Activated naive CD4-positive, alpha-beta T cell treated with anti-CD3 and anti-CD28 coated beads for 36 hours (primary cell): ENCODE measurements around the gene YPEL4. TPM values are rescaled to one million over a fixed set of nuclear protein-coding genes. Genes with fewer than 3 reads are reported as not detected.
A peak's percentile ranks its signal among the peaks of the same experiment; 100 is the strongest.
"Not testable (repeated sequence)": the region's sequence is repeated elsewhere in the genome, so short reads cannot be mapped to it uniquely, and the experiment has no call there.

Experiments used
- CTCF ChIA-PET: fragments of 350-600 bp; sonication (Branson Sonifier 250); formaldehyde crosslinking; loops from one replicate; lab custom pipeline; 2021; ENCODE audit warnings: antibody characterized with exemption; lab: Charles Lee
- DNase-seq: peaks from one replicate; pipeline ENCODE4 v3.0.0-alpha.2; 2020
- H3K27ac Mint-ChIP-seq: one replicate; pipeline ENCODE4 v1.8.0; 2021; ENCODE audit warnings: mild to moderate bottlenecking, mixed read lengths
- H3K27me3 Mint-ChIP-seq: one replicate; pipeline ENCODE4 v1.8.0; 2021; ENCODE audit warnings: low read depth, mixed read lengths
- H3K36me3 Mint-ChIP-seq: one replicate; pipeline ENCODE4 v1.8.0; 2021; ENCODE audit warnings: low read depth, mixed read lengths
- H3K4me1 Mint-ChIP-seq: one replicate; pipeline ENCODE4 v1.8.0; 2021; ENCODE audit warnings: low read depth, mixed read lengths
- H3K4me3 Mint-ChIP-seq: one replicate; pipeline ENCODE4 v1.8.0; 2021; ENCODE audit warnings: mild to moderate bottlenecking, moderate library complexity, mixed read lengths
- H3K9me3 Mint-ChIP-seq: one replicate; pipeline ENCODE4 v1.8.0; 2021; ENCODE audit warnings: mixed read lengths
- intact Hi-C: fragments of 100-400 bp; cut with micrococcal nuclease; formaldehyde crosslinking; loops from one replicate; pipeline ENCODE4 v1.15.1; 2023
- total RNA-seq, 2 experiments: library from RNA; stranded (reverse); gene quantifications; one replicate each; pipeline ENCODE4 v1.2.3, GENCODE V29; 2021

The YPEL4 gene
- total RNA-seq: under 1 TPM; 0.17 to 0.54 TPM

GRCh38 chr11:57649826-57650738, at the start of gene YPEL4:
YPEL4 (minus strand) TSS chr11:57649912; CDS start chr11:57647107, 2,805 bp downstream.
- intact Hi-C loops: loop anchor here (1.0 to 10.0 kb wide), 3 partner anchors 7 to 1905 kb away; partner anchors contain the start of gene CLP1
- peak; percentile 70 for DNase-seq
- Mint-ChIP-seq H3K27me3 (peaks cover 37% of the 10 kb centered on the region), H3K36me3 (no peaks in the 10 kb centered on the region), H3K4me3 (peak within 1 kb of the TSS; percentile 75), H3K27ac (no peak within 1 kb of the TSS), H3K4me1 (peaks cover 38% of the 10 kb centered on the region), H3K9me3 (no peaks in the 10 kb centered on the region)
- CTCF ChIA-PET: interaction anchor here (1.6 to 12.3 kb wide), 3 partner anchors 82 to 157 kb away, joined by 3 to 127 read pairs (median 8); partner anchors contain the start of gene UBE2L6

GRCh38 chr11:57698843-57699365, 49.2 kb upstream of the YPEL4 start:
- DNase-seq: no peak
- Mint-ChIP-seq H3K9me3 (no peaks in the 10 kb centered on the region), H3K27ac (no peak overlapping the region), H3K4me1 (no peaks in the 10 kb centered on the region), H3K36me3 (peaks cover 24% of the 10 kb centered on the region), H3K4me3 (no peak overlapping the region), H3K27me3 (no peaks in the 10 kb centered on the region)
- CTCF ChIA-PET: interaction anchor here (1.0 kb wide), 2 partner anchors 9 to 11 kb away, joined by 3 to 4 read pairs; no protein-coding TSS in a partner anchor
- intact Hi-C loops: no loop called here

- H3K9me3 Mint-ChIP-seq, H3K4me1 Mint-ChIP-seq, H3K27ac Mint-ChIP-seq, CTCF ChIA-PET, H3K27me3 Mint-ChIP-seq, DNase-seq, intact Hi-C loops, H3K4me3 Mint-ChIP-seq: not testable (repeated sequence)
- H3K36me3 Mint-ChIP-seq: peaks cover 30% of the 10 kb centered on the region
Measured at GRCh38 chr11:57690474-57690873, 40.8 kb upstream of the YPEL4 start.

- no peak overlapping the region for H3K27ac Mint-ChIP-seq
- no peaks in the 10 kb centered on the region for H3K27me3 Mint-ChIP-seq
- intact Hi-C loops: no loop called here
- DNase-seq: no peak
- CTCF ChIA-PET: interaction anchor here (1.4 to 1.7 kb wide), 2 partner anchors 113 to 119 kb away, joined by 5 read pairs; partner anchors contain the start of gene UBE2L6
- peaks cover 30% of the 10 kb centered on the region for H3K36me3 Mint-ChIP-seq
- H3K9me3 Mint-ChIP-seq: no peaks in the 10 kb centered on the region
- H3K4me1 Mint-ChIP-seq: peaks cover 45% of the 10 kb centered on the region
- no peak overlapping the region for H3K4me3 Mint-ChIP-seq
Measured at GRCh38 chr11:57681168-57681567, 31.5 kb upstream of the YPEL4 start.

GRCh38 chr11:57680552-57680874, 30.8 kb upstream of the YPEL4 start:
- CTCF ChIA-PET: interaction anchor here (1.4 to 1.7 kb wide), 2 partner anchors 112 to 120 kb away, joined by 5 read pairs; partner anchors contain the start of gene UBE2L6
- peak; percentile 10 for DNase-seq
- Mint-ChIP-seq H3K9me3 (no peaks in the 10 kb centered on the region), H3K27me3 (no peaks in the 10 kb centered on the region), H3K4me1 (peaks cover 52% of the 10 kb centered on the region), H3K4me3 (peak overlapping the region; percentile 6), H3K27ac (peak overlapping the region; percentile 80), H3K36me3 (peaks cover 35% of the 10 kb centered on the region)
- intact Hi-C loops: loop anchor here (1.0 kb wide), 1 partner anchor 13 kb away; no protein-coding TSS in a partner anchor

- no peaks in the 10 kb centered on the region for H3K9me3 Mint-ChIP-seq
- no peak overlapping the region for H3K4me3 Mint-ChIP-seq
- intact Hi-C loops: no loop called here
- H3K27ac Mint-ChIP-seq: no peak overlapping the region
- CTCF ChIA-PET: no interaction called here
- H3K27me3 Mint-ChIP-seq: no peaks in the 10 kb centered on the region
- H3K36me3 Mint-ChIP-seq: peaks cover 38% of the 10 kb centered on the region
- no peak for DNase-seq
- peaks cover 63% of the 10 kb centered on the region for H3K4me1 Mint-ChIP-seq
Measured at GRCh38 chr11:57679396-57679795, 29.7 kb upstream of the YPEL4 start.

GRCh38 chr11:57675176-57675941, 25.6 kb upstream of the YPEL4 start:
- intact Hi-C loops: no loop called here
- no peaks in the 10 kb centered on the region for H3K27me3 Mint-ChIP-seq
- H3K9me3 Mint-ChIP-seq: no peaks in the 10 kb centered on the region
- no peak overlapping the region for H3K27ac Mint-ChIP-seq
- no peak for DNase-seq
- CTCF ChIA-PET: interaction anchor here (0.8 to 1.0 kb wide), 2 partner anchors 31 to 125 kb away, joined by 3 to 8 read pairs; no protein-coding TSS in a partner anchor
- H3K36me3 Mint-ChIP-seq: peaks cover 36% of the 10 kb centered on the region
- H3K4me1 Mint-ChIP-seq: peaks cover 82% of the 10 kb centered on the region
- H3K4me3 Mint-ChIP-seq: no peak overlapping the region

GRCh38 chr11:57674251-57674650, 24.5 kb upstream of the YPEL4 start:
- intact Hi-C loops: no loop called here
- peaks cover 82% of the 10 kb centered on the region for H3K4me1 Mint-ChIP-seq
- no peaks in the 10 kb centered on the region for H3K9me3 Mint-ChIP-seq
- no peak for DNase-seq
- CTCF ChIA-PET: interaction anchor here (2.1 to 2.3 kb wide), 2 partner anchors 33 to 106 kb away, joined by 5 to 7 read pairs; partner anchors contain the start of gene UBE2L6
- H3K4me3 Mint-ChIP-seq: no peak overlapping the region
- peaks cover 36% of the 10 kb centered on the region for H3K36me3 Mint-ChIP-seq
- peak overlapping the region; percentile 6 for H3K27ac Mint-ChIP-seq
- no peaks in the 10 kb centered on the region for H3K27me3 Mint-ChIP-seq

- Mint-ChIP-seq H3K27ac (peak overlapping the region; percentile 97), H3K27me3 (no peaks in the 10 kb centered on the region), H3K4me3 (peak overlapping the region; percentile 91), H3K9me3 (no peaks in the 10 kb centered on the region), H3K4me1 (peaks cover 48% of the 10 kb centered on the region), H3K36me3 (peaks cover 14% of the 10 kb centered on the region)
- intact Hi-C loops: loop anchor here (5.0 kb wide), 1 partner anchor 1474 kb away; the partner anchor contains the start of gene FAM111A
- CTCF ChIA-PET: no interaction called here
- DNase-seq: peak; percentile 49
Measured at GRCh38 chr11:57668434-57668782, 18.7 kb upstream of the YPEL4 start.

- Mint-ChIP-seq H3K36me3 (peaks cover 9% of the 10 kb centered on the region), H3K9me3 (no peaks in the 10 kb centered on the region), H3K27ac (peak within 1 kb of the TSS; percentile 97), H3K27me3 (no peaks in the 10 kb centered on the region), H3K4me3 (peak within 1 kb of the TSS; percentile 91), H3K4me1 (peaks cover 43% of the 10 kb centered on the region)
- peak; percentile 99 for DNase-seq
- CTCF ChIA-PET: interaction anchor here (1.2 kb wide), 1 partner anchor 174 kb away, joined by 5 read pairs; no protein-coding TSS in a partner anchor
- intact Hi-C loops: loop anchor here (1.0 to 5.0 kb wide), 13 partner anchors 11 to 1474 kb away; partner anchors contain the start of genes CLP1, FAM111A, MED19 and SELENOH
Measured at GRCh38 chr11:57667736-57668433, 18.2 kb upstream of the YPEL4 start, which contains the start of gene ZDHHC5. ZDHHC5 (plus strand) TSS chr11:57668114; CDS start chr11:57673091, 4,977 bp downstream.

- H3K4me3 Mint-ChIP-seq: peak overlapping the region; percentile 91
- peak overlapping the region; percentile 97 for H3K27ac Mint-ChIP-seq
Measured at GRCh38 chr11:57667117-57667735, 17.5 kb upstream of the YPEL4 start.

More at GRCh38 chr11:57667117-57667735, 17.5 kb upstream of the YPEL4 start:
- DNase-seq: peak; percentile 97
- H3K27me3 Mint-ChIP-seq: no peaks in the 10 kb centered on the region
- H3K36me3 Mint-ChIP-seq: peaks cover 11% of the 10 kb centered on the region
- CTCF ChIA-PET: interaction anchor here (0.8 to 1.2 kb wide), 3 partner anchors 80 to 174 kb away, joined by 3 to 8 read pairs (median 5); no protein-coding TSS in a partner anchor
- H3K9me3 Mint-ChIP-seq: no peaks in the 10 kb centered on the region
- peaks cover 43% of the 10 kb centered on the region for H3K4me1 Mint-ChIP-seq
- intact Hi-C loops: loop anchor here (1.0 to 5.0 kb wide), 13 partner anchors 10 to 1475 kb away; partner anchors contain the start of genes CLP1, FAM111A, MED19 and SELENOH
